Astrocyte of the cerebellum (primary cell): ENCODE measurements around the gene RFX3.

Experiments used
- DNase-seq: peaks from one replicate; pipeline ENCODE4 v3.0.0-alpha.2; 2011; ENCODE audit warnings: low read depth
- H3K4me3 ChIP-seq: 2 replicates; pipeline ENCODE4 v1.5.1; 2011; ENCODE audit warnings: mild to moderate bottlenecking, low read depth, low read length, moderate library complexity
- in situ Hi-C: cut with HindIII; loops from 2 replicates; pipeline ENCODE4 v1.10.0; 2017; ENCODE audit warnings: low sequenced_read_pairs
- TF ChIP-seq, protein P1 (sequence below): IDR thresholded peaks from 2 replicates; pipeline ENCODE4 v1.5.1; 2012; ENCODE audit warnings: low read length, low read depth, moderate library complexity, mild to moderate bottlenecking; ENCODE audit errors: missing control alignments

Gene RFX3

DNA sequence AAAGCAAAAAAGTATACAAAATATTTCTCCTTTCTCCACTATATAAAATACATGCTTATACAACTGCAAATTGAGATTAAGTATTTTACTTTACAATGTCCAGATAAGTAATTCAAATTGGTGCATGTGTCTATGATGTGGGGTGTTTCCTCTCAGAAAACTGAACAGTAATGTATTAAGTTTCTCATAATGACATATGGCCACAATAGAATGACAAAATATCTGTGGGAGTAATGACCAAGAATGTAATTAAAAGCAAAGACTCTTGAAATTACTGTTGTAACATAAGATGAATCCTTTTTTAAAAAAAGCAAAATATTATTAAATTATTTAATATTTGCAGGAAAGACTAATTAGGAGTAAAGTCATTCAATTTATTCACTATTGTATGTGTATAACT is 155.1 kb downstream of the RFX3 start:
- H3K4me3 ChIP-seq, result no peak overlapping the region
- TF ChIP-seq, protein P1, sequence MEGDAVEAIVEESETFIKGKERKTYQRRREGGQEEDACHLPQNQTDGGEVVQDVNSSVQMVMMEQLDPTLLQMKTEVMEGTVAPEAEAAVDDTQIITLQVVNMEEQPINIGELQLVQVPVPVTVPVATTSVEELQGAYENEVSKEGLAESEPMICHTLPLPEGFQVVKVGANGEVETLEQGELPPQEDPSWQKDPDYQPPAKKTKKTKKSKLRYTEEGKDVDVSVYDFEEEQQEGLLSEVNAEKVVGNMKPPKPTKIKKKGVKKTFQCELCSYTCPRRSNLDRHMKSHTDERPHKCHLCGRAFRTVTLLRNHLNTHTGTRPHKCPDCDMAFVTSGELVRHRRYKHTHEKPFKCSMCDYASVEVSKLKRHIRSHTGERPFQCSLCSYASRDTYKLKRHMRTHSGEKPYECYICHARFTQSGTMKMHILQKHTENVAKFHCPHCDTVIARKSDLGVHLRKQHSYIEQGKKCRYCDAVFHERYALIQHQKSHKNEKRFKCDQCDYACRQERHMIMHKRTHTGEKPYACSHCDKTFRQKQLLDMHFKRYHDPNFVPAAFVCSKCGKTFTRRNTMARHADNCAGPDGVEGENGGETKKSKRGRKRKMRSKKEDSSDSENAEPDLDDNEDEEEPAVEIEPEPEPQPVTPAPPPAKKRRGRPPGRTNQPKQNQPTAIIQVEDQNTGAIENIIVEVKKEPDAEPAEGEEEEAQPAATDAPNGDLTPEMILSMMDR, result no peak
- DNase-seq, result no peak
- in situ Hi-C loops, result no loop called here

DNA sequence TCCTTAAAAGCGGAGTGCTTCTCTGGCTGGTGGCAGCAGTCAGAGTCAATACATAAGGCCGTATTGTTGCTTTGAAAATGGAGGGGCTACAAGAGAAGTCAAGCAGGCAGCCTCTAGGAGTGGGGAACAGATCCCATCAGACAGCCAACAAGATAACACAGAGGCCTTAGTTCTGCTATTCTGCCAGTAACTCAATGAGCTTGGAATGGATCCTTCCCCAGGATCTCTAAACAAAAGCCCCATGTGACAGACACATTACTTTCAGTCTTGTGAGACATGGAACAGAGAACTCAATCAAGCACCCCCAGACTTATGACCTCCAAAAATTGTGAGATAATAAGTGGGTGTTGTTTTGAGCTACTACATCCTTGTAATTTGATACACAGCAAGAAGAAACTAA is 158.6 kb downstream of the RFX3 start:
- TF ChIP-seq, protein P1, result no peak
- in situ Hi-C loops, result no loop called here

DNA sequence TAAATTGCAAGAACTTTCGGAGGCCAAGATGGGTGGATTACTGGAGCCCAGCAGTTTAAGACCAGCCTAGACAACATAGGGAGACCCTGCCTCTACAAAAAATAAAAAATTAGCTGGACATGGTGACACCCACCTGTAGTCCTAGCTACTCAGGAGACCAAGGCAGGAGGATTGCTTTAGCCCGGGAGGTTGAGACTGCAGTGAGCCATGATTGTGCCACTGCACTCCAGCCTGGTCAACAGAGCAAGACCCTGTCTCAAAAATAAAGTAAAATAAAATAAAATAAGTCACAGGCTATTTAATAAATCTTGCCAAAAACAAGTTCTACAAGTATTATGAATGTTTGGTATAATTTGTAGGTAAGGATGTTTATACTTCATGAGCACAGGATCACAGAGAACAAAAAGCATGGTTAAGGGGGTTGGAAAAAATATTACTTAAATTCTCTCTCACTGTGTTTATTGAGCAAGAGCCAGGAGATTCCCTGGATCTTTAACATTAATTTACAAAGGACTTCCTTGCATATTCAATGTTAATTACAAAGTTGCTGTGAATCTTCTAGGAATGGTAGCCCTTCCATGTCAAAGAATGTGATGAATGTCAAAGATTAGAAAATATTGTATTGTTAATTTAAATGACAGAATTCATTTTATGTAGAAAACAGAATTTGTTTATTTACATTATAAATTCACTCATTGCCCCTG is 164.0 kb downstream of the RFX3 start:
- H3K4me3 ChIP-seq, result no peak overlapping the region
- TF ChIP-seq, protein P1, result no peak
- in situ Hi-C loops, result no loop called here
- no peak for DNase-seq

More for the DNA sequence above, 158.6 kb downstream of the RFX3 start:
- no peak overlapping the region for H3K4me3 ChIP-seq
- no peak for DNase-seq

DNA sequence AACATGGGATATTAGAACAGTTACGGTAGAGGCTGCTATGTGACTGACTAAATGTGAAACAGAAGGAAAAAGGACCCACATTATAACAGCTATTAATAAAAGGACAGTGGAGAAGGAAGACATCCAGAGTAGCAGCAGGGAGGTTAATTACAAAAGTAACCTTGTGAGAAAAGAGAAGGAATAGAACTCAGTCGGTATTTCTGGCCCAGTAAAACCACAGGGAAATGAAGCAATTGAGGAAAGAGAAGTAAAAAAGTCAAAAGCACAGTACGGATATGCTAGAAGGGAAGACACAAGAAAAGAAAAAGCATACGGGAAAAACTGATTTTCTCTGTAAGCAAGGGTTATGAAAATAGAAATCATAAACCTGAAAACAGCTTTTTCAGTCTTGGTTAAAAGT is 164.7 kb downstream of the RFX3 start:
- DNase-seq, result no peak
- H3K4me3 ChIP-seq, result no peak overlapping the region
- TF ChIP-seq, protein P1, result no peak
- in situ Hi-C loops, result no loop called here

GRCh38 chr9:3360245-3360644 is 165.6 kb downstream of the RFX3 start:
- in situ Hi-C loops, result no loop called here
- TF ChIP-seq, protein P1, result no peak
- H3K4me3 ChIP-seq, result no peak overlapping the region
- DNase-seq, result no peak

GRCh38 chr9:3359778-3360177 is 166.0 kb downstream of the RFX3 start:
- TF ChIP-seq, protein P1, result no peak
- in situ Hi-C loops, result no loop called here
- H3K4me3 ChIP-seq, result no peak overlapping the region
- no peak for DNase-seq
